HEK293 (cell line): Measurements from ENCODE around the gene RAB11FIP3.

Experiments
- BCL11B ChIP-seq: fragments of 450-650 bp; formaldehyde crosslinking; IDR thresholded peaks from 2 replicates; pipeline ENCODE4 v1.5.1; 2016; ENCODE audit warnings: low read depth, missing biosample characterization, missing genetic modification characterization
- GFI1B ChIP-seq: fragments of 450-650 bp; formaldehyde crosslinking; IDR thresholded peaks from 2 replicates; pipeline ENCODE4 v1.5.1; 2016; ENCODE audit warnings: missing biosample characterization, missing genetic modification characterization
- GLIS1 ChIP-seq: fragments of 450-650 bp; formaldehyde crosslinking; IDR thresholded peaks from 2 replicates; pipeline ENCODE4 v1.5.1; 2016; ENCODE audit warnings: missing biosample characterization, missing genetic modification characterization
- ZBTB20 ChIP-seq: fragments of 450-650 bp; formaldehyde crosslinking; IDR thresholded peaks from 2 replicates; pipeline ENCODE4 v1.5.1; 2016; ENCODE audit warnings: missing biosample characterization, missing genetic modification characterization
- ZBTB48 ChIP-seq: fragments of 450-650 bp; formaldehyde crosslinking; IDR thresholded peaks from 2 replicates; pipeline ENCODE4 v1.5.1; 2016; ENCODE audit warnings: missing biosample characterization, missing genetic modification characterization
- ZFP69B ChIP-seq: fragments of 450-650 bp; formaldehyde crosslinking; IDR thresholded peaks from 2 replicates; pipeline ENCODE4 v1.5.1; 2016; ENCODE audit warnings: missing biosample characterization, missing genetic modification characterization
- ZNF114 ChIP-seq: fragments of 450-650 bp; formaldehyde crosslinking; IDR thresholded peaks from 2 replicates; pipeline ENCODE4 v1.5.0; 2017; ENCODE audit warnings: missing biosample characterization, missing genetic modification characterization
- ZNF121 ChIP-seq: fragments of 450-650 bp; formaldehyde crosslinking; IDR thresholded peaks from 2 replicates; pipeline ENCODE4 v1.5.1; 2016; ENCODE audit warnings: missing biosample characterization, missing genetic modification characterization
- ZNF16 ChIP-seq: fragments of 450-650 bp; formaldehyde crosslinking; IDR thresholded peaks from 2 replicates; pipeline ENCODE4 v1.5.1; 2016; ENCODE audit warnings: low read depth, missing biosample characterization, missing genetic modification characterization
- ZNF169 ChIP-seq: fragments of 450-650 bp; formaldehyde crosslinking; IDR thresholded peaks from 2 replicates; pipeline ENCODE4 v1.5.1; 2016; ENCODE audit warnings: missing biosample characterization, missing genetic modification characterization
- ZNF2 ChIP-seq: fragments of 450-650 bp; formaldehyde crosslinking; IDR thresholded peaks from 2 replicates; pipeline ENCODE4 v1.5.1; 2016; ENCODE audit warnings: missing biosample characterization, missing genetic modification characterization
- ZNF202 ChIP-seq: fragments of 450-650 bp; formaldehyde crosslinking; IDR thresholded peaks from 2 replicates; pipeline ENCODE4 v1.5.1; 2016; ENCODE audit warnings: missing biosample characterization, missing genetic modification characterization, borderline replicate concordance
- ZNF214 ChIP-seq: fragments of 450-650 bp; formaldehyde crosslinking; IDR thresholded peaks from 2 replicates; pipeline ENCODE4 v1.5.1; 2017; ENCODE audit warnings: missing biosample characterization, mild to moderate bottlenecking, missing genetic modification characterization, borderline replicate concordance
- ZNF274 ChIP-seq, 2 experiments: fragments of 200-500 bp in 1 of 2; fragments of 450-650 bp in 1 of 2; sonication (Bioruptor generic) in 1 of 2; formaldehyde crosslinking in 1 of 2; IDR thresholded peaks; 2 replicates each; pipeline versions ENCODE4 v1.5.1 to v1.6.1; 2014 to 2016; ENCODE audit warnings: borderline replicate concordance in 1 of 2, inconsistent platforms in 1 of 2, low read length in 1 of 2, missing biosample characterization in 1 of 2, missing genetic modification characterization in 1 of 2
- ZNF302 ChIP-seq: fragments of 450-650 bp; formaldehyde crosslinking; IDR thresholded peaks from 2 replicates; pipeline ENCODE4 v1.5.1; 2016; ENCODE audit warnings: missing biosample characterization, missing genetic modification characterization, low read depth
- ZNF335 ChIP-seq: fragments of 450-650 bp; formaldehyde crosslinking; conservative IDR thresholded peaks from 2 replicates; pipeline ENCODE4 v1.5.1; 2016; ENCODE audit warnings: missing biosample characterization, missing genetic modification characterization
- ZNF341 ChIP-seq: fragments of 450-650 bp; formaldehyde crosslinking; IDR thresholded peaks from 2 replicates; pipeline ENCODE4; 2016; ENCODE audit warnings: low read depth, missing biosample characterization, missing genetic modification characterization
- ZNF521 ChIP-seq: fragments of 450-650 bp; formaldehyde crosslinking; IDR thresholded peaks from 2 replicates; pipeline ENCODE4 v1.5.1; 2017; ENCODE audit warnings: missing biosample characterization, mild to moderate bottlenecking, missing genetic modification characterization
- ZNF560 ChIP-seq: fragments of 450-650 bp; formaldehyde crosslinking; IDR thresholded peaks from 2 replicates; pipeline ENCODE4 v1.5.1; 2017; ENCODE audit warnings: missing biosample characterization, missing genetic modification characterization, borderline replicate concordance
- ZNF626 ChIP-seq: fragments of 450-650 bp; sonication (Bioruptor Pico); formaldehyde crosslinking; IDR thresholded peaks from 2 replicates; pipeline ENCODE4 v1.5.1; 2018; ENCODE audit warnings: missing biosample characterization, missing genetic modification characterization, inconsistent platforms
- ZNF777 ChIP-seq: fragments of 450-650 bp; formaldehyde crosslinking; IDR thresholded peaks from 2 replicates; pipeline ENCODE4 v1.5.1; 2017; ENCODE audit warnings: missing biosample characterization, missing genetic modification characterization, borderline replicate concordance
- ZXDB ChIP-seq: fragments of 450-650 bp; formaldehyde crosslinking; IDR thresholded peaks from 2 replicates; pipeline ENCODE4 v1.5.1; 2016; ENCODE audit warnings: missing biosample characterization, missing genetic modification characterization
- TF ChIP-seq, protein P1 (sequence below): fragments of 450-650 bp; formaldehyde crosslinking; IDR thresholded peaks from 2 replicates; pipeline ENCODE4 v1.5.1; 2016; ENCODE audit warnings: missing biosample characterization, missing genetic modification characterization
- TF ChIP-seq, protein P2 (sequence below): fragments of 450-650 bp; formaldehyde crosslinking; IDR thresholded peaks from 2 replicates; pipeline ENCODE4 v1.5.1; 2016; ENCODE audit warnings: missing biosample characterization, missing genetic modification characterization
- TF ChIP-seq, protein P3 (sequence below): fragments of 450-650 bp; formaldehyde crosslinking; IDR thresholded peaks from 2 replicates; pipeline ENCODE4 v1.5.1; 2016; ENCODE audit warnings: missing biosample characterization, missing genetic modification characterization
- TF ChIP-seq, protein P4 (sequence below): fragments of 450-650 bp; formaldehyde crosslinking; conservative IDR thresholded peaks from 2 replicates; pipeline ENCODE4 v1.5.1; 2016; ENCODE audit warnings: low read depth, missing biosample characterization, missing genetic modification characterization
- TF ChIP-seq, protein P5 (sequence below): fragments of 450-650 bp; formaldehyde crosslinking; IDR thresholded peaks from 2 replicates; pipeline ENCODE4 v1.5.1; 2016; ENCODE audit warnings: missing biosample characterization, missing genetic modification characterization

The RAB11FIP3 gene

DNA sequence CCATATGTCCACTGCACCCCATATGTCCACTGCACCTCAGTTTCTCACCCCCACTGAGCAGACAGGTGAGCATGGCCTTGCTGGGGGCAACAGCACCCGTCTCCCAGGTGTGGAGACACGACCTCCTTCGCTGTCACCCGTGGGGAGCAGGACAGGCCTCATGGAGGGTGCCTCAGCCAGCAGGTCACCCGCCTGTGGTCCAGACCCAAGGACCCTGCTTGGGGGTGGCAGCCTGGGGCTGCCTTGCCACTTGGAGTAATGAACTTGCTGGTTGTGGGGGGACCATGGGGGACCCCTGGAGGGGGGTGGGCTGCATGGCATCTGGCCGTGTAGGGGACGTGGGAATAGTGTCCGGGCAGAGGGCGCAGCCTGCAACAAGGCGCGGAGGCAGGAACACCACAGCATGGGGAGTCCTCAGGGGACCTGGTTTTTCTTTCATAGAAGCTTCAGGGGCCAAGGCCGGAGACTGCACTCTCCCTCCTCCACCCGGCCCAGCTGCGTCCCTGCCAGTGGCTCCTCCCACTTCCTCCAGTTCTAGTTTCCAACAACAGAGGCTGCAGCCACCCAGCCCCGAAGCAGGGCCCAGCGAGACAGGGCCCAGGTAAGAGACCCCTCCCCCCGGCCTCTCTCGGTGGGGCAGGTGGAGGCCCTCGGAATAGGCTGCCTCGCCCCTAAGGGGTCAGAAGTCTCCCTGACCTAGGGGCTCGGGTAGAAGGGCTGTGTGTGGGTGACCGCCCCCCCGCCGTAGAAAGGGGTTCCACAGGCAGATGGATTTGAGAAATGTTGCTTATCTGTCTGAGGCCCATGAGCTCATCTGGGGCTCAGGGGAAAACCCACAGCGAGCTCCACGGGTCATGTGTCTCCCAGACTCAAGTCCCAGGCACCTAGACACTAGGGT, 141.3 kb downstream of the RAB11FIP3 start, which contains the start of gene NHLRC4 (continued):
- TF ChIP-seq, protein P1, sequence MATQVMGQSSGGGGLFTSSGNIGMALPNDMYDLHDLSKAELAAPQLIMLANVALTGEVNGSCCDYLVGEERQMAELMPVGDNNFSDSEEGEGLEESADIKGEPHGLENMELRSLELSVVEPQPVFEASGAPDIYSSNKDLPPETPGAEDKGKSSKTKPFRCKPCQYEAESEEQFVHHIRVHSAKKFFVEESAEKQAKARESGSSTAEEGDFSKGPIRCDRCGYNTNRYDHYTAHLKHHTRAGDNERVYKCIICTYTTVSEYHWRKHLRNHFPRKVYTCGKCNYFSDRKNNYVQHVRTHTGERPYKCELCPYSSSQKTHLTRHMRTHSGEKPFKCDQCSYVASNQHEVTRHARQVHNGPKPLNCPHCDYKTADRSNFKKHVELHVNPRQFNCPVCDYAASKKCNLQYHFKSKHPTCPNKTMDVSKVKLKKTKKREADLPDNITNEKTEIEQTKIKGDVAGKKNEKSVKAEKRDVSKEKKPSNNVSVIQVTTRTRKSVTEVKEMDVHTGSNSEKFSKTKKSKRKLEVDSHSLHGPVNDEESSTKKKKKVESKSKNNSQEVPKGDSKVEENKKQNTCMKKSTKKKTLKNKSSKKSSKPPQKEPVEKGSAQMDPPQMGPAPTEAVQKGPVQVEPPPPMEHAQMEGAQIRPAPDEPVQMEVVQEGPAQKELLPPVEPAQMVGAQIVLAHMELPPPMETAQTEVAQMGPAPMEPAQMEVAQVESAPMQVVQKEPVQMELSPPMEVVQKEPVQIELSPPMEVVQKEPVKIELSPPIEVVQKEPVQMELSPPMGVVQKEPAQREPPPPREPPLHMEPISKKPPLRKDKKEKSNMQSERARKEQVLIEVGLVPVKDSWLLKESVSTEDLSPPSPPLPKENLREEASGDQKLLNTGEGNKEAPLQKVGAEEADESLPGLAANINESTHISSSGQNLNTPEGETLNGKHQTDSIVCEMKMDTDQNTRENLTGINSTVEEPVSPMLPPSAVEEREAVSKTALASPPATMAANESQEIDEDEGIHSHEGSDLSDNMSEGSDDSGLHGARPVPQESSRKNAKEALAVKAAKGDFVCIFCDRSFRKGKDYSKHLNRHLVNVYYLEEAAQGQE (tag by site-specific recombination), result no peak
- TF ChIP-seq, protein P2, sequence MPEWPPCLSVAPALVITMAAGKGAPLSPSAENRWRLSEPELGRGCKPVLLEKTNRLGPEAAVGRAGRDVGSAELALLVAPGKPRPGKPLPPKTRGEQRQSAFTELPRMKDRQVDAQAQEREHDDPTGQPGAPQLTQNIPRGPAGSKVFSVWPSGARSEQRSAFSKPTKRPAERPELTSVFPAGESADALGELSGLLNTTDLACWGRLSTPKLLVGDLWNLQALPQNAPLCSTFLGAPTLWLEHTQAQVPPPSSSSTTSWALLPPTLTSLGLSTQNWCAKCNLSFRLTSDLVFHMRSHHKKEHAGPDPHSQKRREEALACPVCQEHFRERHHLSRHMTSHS (tag by site-specific recombination), result no peak
- TF ChIP-seq ZNF16, result no peak
- no peak for TF ChIP-seq ZNF560 (tag by site-specific recombination)
- TF ChIP-seq GFI1B, result no peak
- TF ChIP-seq ZFP69B, result peak; percentile 21; the same call in 1 of the 2 replicates
- peak; percentile 47; the same call in 1 of the 2 replicates for TF ChIP-seq ZNF121 (tag by site-specific recombination)
- TF ChIP-seq ZNF169 (tag by site-specific recombination), result no peak
- TF ChIP-seq ZBTB48, result peak; percentile 71; the same call in 1 of the 2 replicates
- TF ChIP-seq, protein P3, sequence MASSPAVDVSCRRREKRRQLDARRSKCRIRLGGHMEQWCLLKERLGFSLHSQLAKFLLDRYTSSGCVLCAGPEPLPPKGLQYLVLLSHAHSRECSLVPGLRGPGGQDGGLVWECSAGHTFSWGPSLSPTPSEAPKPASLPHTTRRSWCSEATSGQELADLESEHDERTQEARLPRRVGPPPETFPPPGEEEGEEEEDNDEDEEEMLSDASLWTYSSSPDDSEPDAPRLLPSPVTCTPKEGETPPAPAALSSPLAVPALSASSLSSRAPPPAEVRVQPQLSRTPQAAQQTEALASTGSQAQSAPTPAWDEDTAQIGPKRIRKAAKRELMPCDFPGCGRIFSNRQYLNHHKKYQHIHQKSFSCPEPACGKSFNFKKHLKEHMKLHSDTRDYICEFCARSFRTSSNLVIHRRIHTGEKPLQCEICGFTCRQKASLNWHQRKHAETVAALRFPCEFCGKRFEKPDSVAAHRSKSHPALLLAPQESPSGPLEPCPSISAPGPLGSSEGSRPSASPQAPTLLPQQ (tag by site-specific recombination), result peak; percentile 73
- TF ChIP-seq ZNF114 (tag by site-specific recombination), result no peak
- TF ChIP-seq, protein P4, sequence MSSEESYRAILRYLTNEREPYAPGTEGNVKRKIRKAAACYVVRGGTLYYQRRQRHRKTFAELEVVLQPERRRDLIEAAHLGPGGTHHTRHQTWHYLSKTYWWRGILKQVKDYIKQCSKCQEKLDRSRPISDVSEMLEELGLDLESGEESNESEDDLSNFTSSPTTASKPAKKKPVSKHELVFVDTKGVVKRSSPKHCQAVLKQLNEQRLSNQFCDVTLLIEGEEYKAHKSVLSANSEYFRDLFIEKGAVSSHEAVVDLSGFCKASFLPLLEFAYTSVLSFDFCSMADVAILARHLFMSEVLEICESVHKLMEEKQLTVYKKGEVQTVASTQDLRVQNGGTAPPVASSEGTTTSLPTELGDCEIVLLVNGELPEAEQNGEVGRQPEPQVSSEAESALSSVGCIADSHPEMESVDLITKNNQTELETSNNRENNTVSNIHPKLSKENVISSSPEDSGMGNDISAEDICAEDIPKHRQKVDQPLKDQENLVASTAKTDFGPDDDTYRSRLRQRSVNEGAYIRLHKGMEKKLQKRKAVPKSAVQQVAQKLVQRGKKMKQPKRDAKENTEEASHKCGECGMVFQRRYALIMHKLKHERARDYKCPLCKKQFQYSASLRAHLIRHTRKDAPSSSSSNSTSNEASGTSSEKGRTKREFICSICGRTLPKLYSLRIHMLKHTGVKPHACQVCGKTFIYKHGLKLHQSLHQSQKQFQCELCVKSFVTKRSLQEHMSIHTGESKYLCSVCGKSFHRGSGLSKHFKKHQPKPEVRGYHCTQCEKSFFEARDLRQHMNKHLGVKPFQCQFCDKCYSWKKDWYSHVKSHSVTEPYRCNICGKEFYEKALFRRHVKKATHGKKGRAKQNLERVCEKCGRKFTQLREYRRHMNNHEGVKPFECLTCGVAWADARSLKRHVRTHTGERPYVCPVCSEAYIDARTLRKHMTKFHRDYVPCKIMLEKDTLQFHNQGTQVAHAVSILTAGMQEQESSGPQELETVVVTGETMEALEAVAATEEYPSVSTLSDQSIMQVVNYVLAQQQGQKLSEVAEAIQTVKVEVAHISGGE (tag by site-specific recombination), result no peak
- no peak for TF ChIP-seq ZNF626 (tag by site-specific recombination)
- TF ChIP-seq ZBTB20 (tag by site-specific recombination), result peak; percentile 68
- peak; percentile 45 for TF ChIP-seq ZNF335 (tag by site-specific recombination)
- TF ChIP-seq ZNF274 (IDR thresholded peaks at IDR 0.05; ENCODE audit: low read length), result no peak
- no peak for TF ChIP-seq ZNF274 (tag by site-specific recombination; IDR thresholded peaks at IDR 0.05; ENCODE audit: borderline replicate concordance)
- TF ChIP-seq BCL11B, result no peak
- no peak for TF ChIP-seq ZNF302 (tag by site-specific recombination)
- no peak for TF ChIP-seq ZNF521 (tag by site-specific recombination)
- TF ChIP-seq, protein P5, sequence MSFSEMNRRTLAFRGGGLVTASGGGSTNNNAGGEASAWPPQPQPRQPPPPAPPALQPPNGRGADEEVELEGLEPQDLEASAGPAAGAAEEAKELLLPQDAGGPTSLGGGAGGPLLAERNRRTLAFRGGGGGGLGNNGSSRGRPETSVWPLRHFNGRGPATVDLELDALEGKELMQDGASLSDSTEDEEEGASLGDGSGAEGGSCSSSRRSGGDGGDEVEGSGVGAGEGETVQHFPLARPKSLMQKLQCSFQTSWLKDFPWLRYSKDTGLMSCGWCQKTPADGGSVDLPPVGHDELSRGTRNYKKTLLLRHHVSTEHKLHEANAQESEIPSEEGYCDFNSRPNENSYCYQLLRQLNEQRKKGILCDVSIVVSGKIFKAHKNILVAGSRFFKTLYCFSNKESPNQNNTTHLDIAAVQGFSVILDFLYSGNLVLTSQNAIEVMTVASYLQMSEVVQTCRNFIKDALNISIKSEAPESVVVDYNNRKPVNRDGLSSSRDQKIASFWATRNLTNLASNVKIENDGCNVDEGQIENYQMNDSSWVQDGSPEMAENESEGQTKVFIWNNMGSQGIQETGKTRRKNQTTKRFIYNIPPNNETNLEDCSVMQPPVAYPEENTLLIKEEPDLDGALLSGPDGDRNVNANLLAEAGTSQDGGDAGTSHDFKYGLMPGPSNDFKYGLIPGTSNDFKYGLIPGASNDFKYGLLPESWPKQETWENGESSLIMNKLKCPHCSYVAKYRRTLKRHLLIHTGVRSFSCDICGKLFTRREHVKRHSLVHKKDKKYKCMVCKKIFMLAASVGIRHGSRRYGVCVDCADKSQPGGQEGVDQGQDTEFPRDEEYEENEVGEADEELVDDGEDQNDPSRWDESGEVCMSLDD (tag by site-specific recombination), result 0 out of 2 replicates have a peak, but pooled peaks have one; percentile 44
- TF ChIP-seq ZNF341 (tag by site-specific recombination), result peak; percentile 31; the same call in 1 of the 2 replicates
- no peak for TF ChIP-seq ZNF214 (tag by site-specific recombination)
- TF ChIP-seq ZNF202, result no peak
- no peak for TF ChIP-seq ZNF777 (tag by site-specific recombination)
- peak; percentile 74 for TF ChIP-seq GLIS1
- no peak for TF ChIP-seq ZXDB (tag by site-specific recombination)
- TF ChIP-seq ZNF2, result no peak
